ENCODE measurements around the gene BTBD17. TPM values are rescaled to one million over a fixed set of nuclear protein-coding genes. Genes with fewer than 3 reads are reported as not detected.

BTBD17 gene
- total and polyA plus RNA-seq, 10 of the 15 experiments (the other 5 are each of a cell fraction or from before 2014, with no cell fraction given): not detected

- TF ChIP-seq USF1 (IDR thresholded peaks at IDR 0.05; ENCODE audit: borderline replicate concordance, extremely low read length, insufficient read depth, low read depth, low read length): no peak
- no peak for TF ChIP-seq FOS (IDR thresholded peaks at IDR 0.05; ENCODE audit: borderline replicate concordance, extremely low read depth, insufficient read length)
- no peak for TF ChIP-seq HCFC1 (IDR thresholded peaks at IDR 0.05; ENCODE audit: low read length)
- TF ChIP-seq ATF2 (IDR thresholded peaks at IDR 0.05; ENCODE audit: low read length): no peak
These were observed 5.5 kb upstream of the BTBD17 start, which contains the start of gene GPR142 (continued) for GRCh38 chr17:74367206-74367605.

GRCh38 chr17:74362810-74363498 lies 1.3 kb upstream of the BTBD17 start:
- H3K79me2 ChIP-seq (ENCODE audit: control insufficient read depth, insufficient read depth, low read length): no peaks in the 10 kb centered on the region
- POLR2A ChIA-PET: no interaction called here
- H3K9me3 ChIP-seq (replicated peaks; ENCODE audit: control insufficient read depth, insufficient read depth, low read length): no peaks in the 10 kb centered on the region
- CTCF ChIA-PET: interaction anchor here (0.5 to 3.2 kb wide), 14 partner anchors 11 to 273 kb away, joined by 3 to 10 read pairs (median 3); partner anchors contain the start of genes CD300LB and RPL38
- no peak for TF ChIP-seq RELB (IDR thresholded peaks at IDR 0.05; ENCODE audit: low read depth)
- peaks cover 2% of the 10 kb centered on the region in 2 experiments; a peak in 3 of 4 replicates for H3K27me3 ChIP-seq (replicated peaks in 1 of 2; ENCODE audit: control insufficient read depth in 2 of 2, insufficient read depth in 2 of 2, low read length in 1 of 2)
- no peak overlapping the region for H3K4me3 ChIP-seq
- no peak overlapping the region for H3K27ac ChIP-seq (ENCODE audit: control insufficient read depth, insufficient read depth)
- RAD21 ChIA-PET (ENCODE audit: unreplicated experiment): interaction anchor here (1.0 kb wide), 1 partner anchor 150 kb away, joined by 4 read pairs; the partner anchor contains the start of gene TTYH2
- 33% methylated on average over 14 of the region's 14 CpGs for WGBS (ENCODE audit: insufficient coverage, insufficient replicate concordance, low lambda C conversion rate, missing lambda C conversion rate)
- no peak for ATAC-seq
- in situ Hi-C loops (cut with MboI): no loop called here
- no peak for DNase-seq (ENCODE audit: low read depth, low spot score)
- no peak overlapping the region for H2AFZ ChIP-seq (ENCODE audit: control insufficient read depth, low read depth, low read length)
- H3K4me2 ChIP-seq (ENCODE audit: control insufficient read depth, insufficient read depth): no peak overlapping the region
- FAIRE-seq: no peak
- BruUV-seq (replicated peaks): no TSS peak
- no peaks in the 10 kb centered on the region for H3K36me3 ChIP-seq (ENCODE audit: control insufficient read depth in 2 of 2, insufficient read depth in 2 of 2, low read length in 1 of 2)
- SMC1A ChIA-PET (ENCODE audit: uncharacterized antibody, unreplicated experiment): interaction anchor here (0.9 to 1.8 kb wide), 3 partner anchors 16 to 64 kb away, joined by 3 to 7 read pairs (median 3); no protein-coding TSS in a partner anchor
- H3K9ac ChIP-seq (ENCODE audit: control insufficient read depth, insufficient read depth, low read length): no peak overlapping the region
- intact Hi-C loops (cut with micrococcal nuclease; ENCODE audit: unreplicated experiment): no loop called here
- no peaks in the 10 kb centered on the region for H3K4me1 ChIP-seq (ENCODE audit: control insufficient read depth, insufficient read depth, low read length)
- H4K20me1 ChIP-seq (ENCODE audit: control insufficient read depth, insufficient read depth): no peaks in the 10 kb centered on the region; the same call in 1 of the 2 replicates

Data from GM12878 (cell line).